ENCODE measurements around the gene ACOX1. TPM values are rescaled to one million over a fixed set of nuclear protein-coding genes. Genes with fewer than 3 reads are reported as not detected.
A peak's percentile ranks its signal among the peaks of the same experiment; 100 is the strongest.

Gene ACOX1
- total and polyA plus RNA-seq, 2 of the 13 experiments (the other 11 are each of a cell fraction or from before 2014, with no cell fraction given), result 86.4 to 120 TPM

DNA sequence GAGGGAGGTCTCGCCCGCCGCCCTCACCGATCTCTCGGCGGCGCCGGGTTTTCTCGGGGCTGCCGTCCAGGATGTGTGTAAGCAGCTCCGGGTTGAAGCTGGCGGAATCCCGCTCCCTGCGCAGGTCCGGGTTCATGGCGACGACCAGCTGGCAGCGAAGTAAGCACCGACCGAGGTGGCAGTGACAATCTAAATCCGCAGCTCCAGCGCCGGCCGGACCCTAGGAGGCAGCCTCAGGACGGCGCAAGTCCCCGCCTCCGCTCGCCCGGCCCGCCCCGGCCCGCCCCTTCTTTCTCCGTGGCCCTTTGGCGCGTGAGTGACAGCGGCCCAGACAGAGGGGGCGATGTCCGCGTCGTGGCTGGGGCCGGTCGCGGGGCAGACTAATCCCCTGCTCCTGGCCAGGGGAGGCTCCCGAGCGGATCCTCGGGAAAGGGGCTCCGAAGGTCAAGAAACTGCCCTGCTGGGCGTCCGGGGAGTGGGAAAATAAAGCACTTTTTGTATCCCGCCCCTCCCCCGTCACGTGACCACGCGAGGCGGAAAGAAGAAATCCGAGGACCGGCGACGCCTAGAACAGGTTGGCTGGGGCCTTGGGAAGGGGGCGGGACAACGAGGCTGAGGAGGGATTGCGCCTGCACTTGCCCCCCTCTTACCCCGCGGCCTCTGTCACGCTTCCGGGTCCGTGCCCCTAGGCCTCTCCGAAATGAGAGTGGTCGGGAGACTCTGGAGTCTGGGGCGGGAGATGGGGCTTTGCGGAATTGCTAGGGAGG is at the start of gene ACOX1, which contains the start of gene TEN1 (continued):
- TF ChIP-seq NFYC (CRISPR knock-in tag; IDR thresholded peaks at IDR 0.05), result peak; percentile 73
- peak; percentile 97 for TF ChIP-seq POLR2G (IDR thresholded peaks at IDR 0.05; ENCODE audit: low read depth, low read length)
- peak; percentile 98 for TF ChIP-seq RBFOX2 (IDR thresholded peaks at IDR 0.05; ENCODE audit: low read depth, low read length)
- TF ChIP-seq RFX3 (CRISPR knock-in tag; IDR thresholded peaks at IDR 0.05), result no peak; the same call in 1 of the 2 replicates
- TF ChIP-seq, protein P1, sequence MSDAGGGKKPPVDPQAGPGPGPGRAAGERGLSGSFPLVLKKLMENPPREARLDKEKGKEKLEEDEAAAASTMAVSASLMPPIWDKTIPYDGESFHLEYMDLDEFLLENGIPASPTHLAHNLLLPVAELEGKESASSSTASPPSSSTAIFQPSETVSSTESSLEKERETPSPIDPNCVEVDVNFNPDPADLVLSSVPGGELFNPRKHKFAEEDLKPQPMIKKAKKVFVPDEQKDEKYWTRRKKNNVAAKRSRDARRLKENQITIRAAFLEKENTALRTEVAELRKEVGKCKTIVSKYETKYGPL (CRISPR knock-in tag; IDR thresholded peaks at IDR 0.05), result 0 out of 2 replicates have a peak, but pooled peaks have one; percentile 26
- peak; percentile 93 for TF ChIP-seq DMAP1 (CRISPR knock-in tag; IDR thresholded peaks at IDR 0.05)
- peak; percentile 88 for TF ChIP-seq KLF6 (CRISPR knock-in tag; IDR thresholded peaks at IDR 0.05)
- peak; percentile 95 for TF ChIP-seq ZFX (CRISPR knock-in tag; IDR thresholded peaks at IDR 0.05; ENCODE audit: low read depth)
- peak; percentile 98 for TF ChIP-seq ZFP82 (CRISPR knock-in tag; IDR thresholded peaks at IDR 0.05; ENCODE audit: borderline replicate concordance)
- TF ChIP-seq MED8 (CRISPR knock-in tag; IDR thresholded peaks at IDR 0.05; ENCODE audit: insufficient replicate concordance), result peak; percentile 55
- TF ChIP-seq FLYWCH1 (CRISPR knock-in tag; IDR thresholded peaks at IDR 0.05), result no peak
- TF ChIP-seq ZNF619 (CRISPR knock-in tag; IDR thresholded peaks at IDR 0.05), result no peak
- TF ChIP-seq, protein P2, sequence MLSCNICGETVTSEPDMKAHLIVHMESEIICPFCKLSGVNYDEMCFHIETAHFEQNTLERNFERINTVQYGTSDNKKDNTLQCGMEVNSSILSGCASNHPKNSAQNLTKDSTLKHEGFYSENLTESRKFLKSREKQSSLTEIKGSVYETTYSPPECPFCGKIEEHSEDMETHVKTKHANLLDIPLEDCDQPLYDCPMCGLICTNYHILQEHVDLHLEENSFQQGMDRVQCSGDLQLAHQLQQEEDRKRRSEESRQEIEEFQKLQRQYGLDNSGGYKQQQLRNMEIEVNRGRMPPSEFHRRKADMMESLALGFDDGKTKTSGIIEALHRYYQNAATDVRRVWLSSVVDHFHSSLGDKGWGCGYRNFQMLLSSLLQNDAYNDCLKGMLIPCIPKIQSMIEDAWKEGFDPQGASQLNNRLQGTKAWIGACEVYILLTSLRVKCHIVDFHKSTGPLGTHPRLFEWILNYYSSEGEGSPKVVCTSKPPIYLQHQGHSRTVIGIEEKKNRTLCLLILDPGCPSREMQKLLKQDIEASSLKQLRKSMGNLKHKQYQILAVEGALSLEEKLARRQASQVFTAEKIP (CRISPR knock-in tag; IDR thresholded peaks at IDR 0.05; ENCODE audit: borderline replicate concordance), result no peak
- peak; percentile 96 for TF ChIP-seq ARNTL (CRISPR knock-in tag; IDR thresholded peaks at IDR 0.05)
- no peak; the same call in none of the 2 replicates for TF ChIP-seq HMG20A (CRISPR knock-in tag; IDR thresholded peaks at IDR 0.05; ENCODE audit: borderline replicate concordance)
- peak; percentile 36; the same call in 1 of the 2 replicates for TF ChIP-seq STAG1 (CRISPR knock-in tag; IDR thresholded peaks at IDR 0.05)
- TF ChIP-seq, protein P3, sequence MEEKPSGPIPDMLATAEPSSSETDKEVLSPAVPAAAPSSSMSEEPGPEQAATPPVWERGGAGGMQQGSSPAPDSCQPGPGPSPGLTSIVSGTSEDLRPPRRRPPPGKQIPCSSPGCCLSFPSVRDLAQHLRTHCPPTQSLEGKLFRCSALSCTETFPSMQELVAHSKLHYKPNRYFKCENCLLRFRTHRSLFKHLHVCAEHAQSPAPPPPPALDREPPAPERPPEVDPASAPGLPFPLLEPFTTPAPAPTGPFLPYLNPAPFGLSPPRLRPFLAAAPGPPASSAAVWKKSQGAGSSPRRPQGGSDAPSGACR (CRISPR knock-in tag; IDR thresholded peaks at IDR 0.05), result peak; percentile 82; the same call in 1 of the 2 replicates
- TF ChIP-seq NFRKB (IDR thresholded peaks at IDR 0.05), result no peak
- TF ChIP-seq, protein P4, sequence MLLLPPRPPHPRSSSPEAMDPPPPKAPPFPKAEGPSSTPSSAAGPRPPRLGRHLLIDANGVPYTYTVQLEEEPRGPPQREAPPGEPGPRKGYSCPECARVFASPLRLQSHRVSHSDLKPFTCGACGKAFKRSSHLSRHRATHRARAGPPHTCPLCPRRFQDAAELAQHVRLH (CRISPR knock-in tag; IDR thresholded peaks at IDR 0.05; ENCODE audit: borderline replicate concordance, low read depth), result peak; percentile 85
- TF ChIP-seq NR2F1 (CRISPR knock-in tag; IDR thresholded peaks at IDR 0.05), result peak; percentile 49 to 60
- TF ChIP-seq, protein P5, sequence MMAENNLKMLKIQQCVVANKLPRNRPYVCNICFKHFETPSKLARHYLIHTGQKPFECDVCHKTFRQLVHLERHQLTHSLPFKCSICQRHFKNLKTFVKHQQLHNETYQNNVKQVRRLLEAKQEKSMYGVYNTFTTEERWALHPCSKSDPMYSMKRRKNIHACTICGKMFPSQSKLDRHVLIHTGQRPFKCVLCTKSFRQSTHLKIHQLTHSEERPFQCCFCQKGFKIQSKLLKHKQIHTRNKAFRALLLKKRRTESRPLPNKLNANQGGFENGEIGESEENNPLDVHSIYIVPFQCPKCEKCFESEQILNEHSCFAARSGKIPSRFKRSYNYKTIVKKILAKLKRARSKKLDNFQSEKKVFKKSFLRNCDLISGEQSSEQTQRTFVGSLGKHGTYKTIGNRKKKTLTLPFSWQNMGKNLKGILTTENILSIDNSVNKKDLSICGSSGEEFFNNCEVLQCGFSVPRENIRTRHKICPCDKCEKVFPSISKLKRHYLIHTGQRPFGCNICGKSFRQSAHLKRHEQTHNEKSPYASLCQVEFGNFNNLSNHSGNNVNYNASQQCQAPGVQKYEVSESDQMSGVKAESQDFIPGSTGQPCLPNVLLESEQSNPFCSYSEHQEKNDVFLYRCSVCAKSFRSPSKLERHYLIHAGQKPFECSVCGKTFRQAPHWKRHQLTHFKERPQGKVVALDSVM (CRISPR knock-in tag; IDR thresholded peaks at IDR 0.05), result peak; percentile 74
- peak; percentile 64; the same call in 1 of the 2 replicates for TF ChIP-seq ZNF331 (CRISPR knock-in tag; IDR thresholded peaks at IDR 0.05)
- TF ChIP-seq MXD4 (CRISPR knock-in tag; IDR thresholded peaks at IDR 0.05), result peak; percentile 85; the same call in 1 of the 2 replicates
- TF ChIP-seq AKAP8 (CRISPR knock-in tag; IDR thresholded peaks at IDR 0.05), result 0 out of 2 replicates have a peak, but pooled peaks have one; percentile 60
- TF ChIP-seq FOXP1 (IDR thresholded peaks at IDR 0.05), result no peak
- TF ChIP-seq FOXP1 (CRISPR knock-in tag; IDR thresholded peaks at IDR 0.05), result peak; percentile 44
